ENCODE results near the gene DOK4. TPM values are rescaled to one million over a fixed set of nuclear protein-coding genes. Genes with fewer than 3 reads are reported as not detected.

Gene DOK4
- total RNA-seq, 1 experiment from 2014 or later: 13.1 TPM

DNA sequence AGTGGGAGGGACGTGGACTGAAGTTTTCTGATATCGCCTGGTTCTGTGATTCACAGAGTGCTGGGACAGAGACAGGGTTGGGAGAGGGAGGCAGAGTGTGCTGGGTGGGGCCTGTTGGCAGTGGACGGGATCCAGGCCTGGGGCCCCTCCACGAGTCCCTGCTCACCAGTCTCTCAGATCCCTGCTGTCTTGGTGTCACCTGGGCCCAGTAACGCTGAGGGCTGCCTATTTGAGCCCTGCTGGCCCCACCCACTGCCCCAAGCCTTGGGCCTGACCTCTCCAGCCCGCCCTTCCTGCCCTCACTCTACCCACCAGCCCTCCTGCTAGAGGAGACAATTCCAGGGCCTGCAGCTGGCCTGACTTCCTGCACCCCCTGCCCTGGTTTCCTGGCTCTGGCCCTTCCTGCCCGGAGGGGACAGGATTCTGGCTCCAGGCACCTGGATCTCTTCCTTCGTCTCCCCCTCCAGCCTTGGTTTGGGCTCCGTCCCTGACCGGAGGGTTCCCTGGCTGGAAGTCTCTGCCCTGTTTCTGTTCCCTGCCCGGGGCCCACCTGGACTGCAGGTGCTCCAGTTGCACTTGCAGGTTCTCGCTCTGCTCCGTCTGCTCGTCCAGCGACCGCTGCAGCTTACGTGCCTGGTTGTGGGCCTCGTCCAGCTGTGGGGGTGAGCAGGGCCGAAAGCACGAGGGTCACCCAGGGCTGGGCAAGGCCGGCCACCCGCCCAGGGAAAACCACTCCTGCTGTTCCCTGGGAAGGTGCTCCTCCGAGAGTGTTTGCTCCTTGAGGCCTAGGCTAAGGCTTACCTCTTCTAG is 28.7 kb upstream of the DOK4 start:
- H3K18ac ChIP-seq (ENCODE audit: insufficient read length, low read depth, low read length): no peak overlapping the region
- peak; percentile 72 for DNase-seq
- H4K20me1 ChIP-seq (ENCODE audit: control insufficient read depth, insufficient read depth, insufficient read length): no peaks in the 10 kb centered on the region
- H3K27ac Mint-ChIP-seq: no peak overlapping the region; a peak in 1 of 7 replicates
- no peak overlapping the region for H3K27ac ChIP-seq (ENCODE audit: insufficient read length, low read depth, low read length)
- peaks cover 2% of the 10 kb centered on the region; the same call in 1 of the 2 replicates for H3K27me3 Mint-ChIP-seq (ENCODE audit: low read depth)
- no peaks in the 10 kb centered on the region for H3K79me1 ChIP-seq (ENCODE audit: insufficient read depth, low read depth, low read length, poor library complexity, severe bottlenecking)
- 0 out of 4 replicates have a peak, but pooled peaks cover 0 to 3% of the 10 kb centered on the region in 2 experiments for H3K4me1 Mint-ChIP-seq
- no peak overlapping the region for H4K5ac ChIP-seq (ENCODE audit: insufficient read length, low read depth, low read length)
- H3K4me1 ChIP-seq (ENCODE audit: insufficient read depth, low read length): no peaks in the 10 kb centered on the region
- no peak overlapping the region for H2BK12ac ChIP-seq (ENCODE audit: insufficient read length, low read depth, low read length)
- no peak overlapping the region for H3K9ac ChIP-seq (ENCODE audit: extremely low read depth, insufficient read length, low read length)
- H3K56ac ChIP-seq (ENCODE audit: insufficient read length, low read depth, low read length): no peak overlapping the region
- H2AK5ac ChIP-seq (ENCODE audit: insufficient read length, low read length): no peak overlapping the region
- no peak overlapping the region for H2AFZ ChIP-seq (ENCODE audit: low read length)
- H3K9me3 Mint-ChIP-seq: peaks cover 0 to 2% of the 10 kb centered on the region in 2 experiments; a peak in 1 of 5 replicates
- no peak overlapping the region for H2BK5ac ChIP-seq (ENCODE audit: insufficient read length, low read length)
- no peaks in the 10 kb centered on the region for H3K79me2 ChIP-seq (ENCODE audit: insufficient read depth, low read length)
- no peak overlapping the region for H2BK15ac ChIP-seq (ENCODE audit: low read depth, low read length)
- H2BK120ac ChIP-seq (ENCODE audit: low read depth, low read length, poor library complexity, severe bottlenecking): no peak overlapping the region
- H4K91ac ChIP-seq (ENCODE audit: insufficient read length, low read depth, low read length): no peak overlapping the region
- H2BK20ac ChIP-seq (ENCODE audit: low read depth, low read length, poor library complexity, severe bottlenecking): no peak overlapping the region
- H3K9me3 ChIP-seq (ENCODE audit: control insufficient read depth, low read depth, low read length): no peaks in the 10 kb centered on the region
- no peak overlapping the region for H3T11ph ChIP-seq (ENCODE audit: low read length)
- H3K14ac ChIP-seq (ENCODE audit: insufficient read depth, low read length): no peak overlapping the region; the same call in 1 of the 2 replicates
- H3K23ac ChIP-seq (ENCODE audit: insufficient read length, low read depth, low read length): no peak overlapping the region
- no peaks in the 10 kb centered on the region for H3K27me3 ChIP-seq (ENCODE audit: insufficient read depth, low read length)
- H4K8ac ChIP-seq (replicated peaks; ENCODE audit: insufficient read length, low read depth, low read length): no peak overlapping the region
- H3K36me3 Mint-ChIP-seq (ENCODE audit: insufficient read depth in 1 of 3, low read depth in 3 of 3): peaks cover 2 to 7% (median 2%) of the 10 kb centered on the region in 3 experiments; a peak in 4 of 7 replicates
- H3K4ac ChIP-seq (ENCODE audit: low read depth, low read length): no peak overlapping the region
- no peak overlapping the region for H3K4me3 Mint-ChIP-seq
- no CpG with 5 or more reads among the region's 23 CpGs for WGBS (ENCODE audit: extremely low coverage, insufficient read length, low lambda C conversion rate)
- no peak overlapping the region for H3K4me2 ChIP-seq (ENCODE audit: insufficient read depth, insufficient read length, low read length)
- TF ChIP-seq, protein P1, sequence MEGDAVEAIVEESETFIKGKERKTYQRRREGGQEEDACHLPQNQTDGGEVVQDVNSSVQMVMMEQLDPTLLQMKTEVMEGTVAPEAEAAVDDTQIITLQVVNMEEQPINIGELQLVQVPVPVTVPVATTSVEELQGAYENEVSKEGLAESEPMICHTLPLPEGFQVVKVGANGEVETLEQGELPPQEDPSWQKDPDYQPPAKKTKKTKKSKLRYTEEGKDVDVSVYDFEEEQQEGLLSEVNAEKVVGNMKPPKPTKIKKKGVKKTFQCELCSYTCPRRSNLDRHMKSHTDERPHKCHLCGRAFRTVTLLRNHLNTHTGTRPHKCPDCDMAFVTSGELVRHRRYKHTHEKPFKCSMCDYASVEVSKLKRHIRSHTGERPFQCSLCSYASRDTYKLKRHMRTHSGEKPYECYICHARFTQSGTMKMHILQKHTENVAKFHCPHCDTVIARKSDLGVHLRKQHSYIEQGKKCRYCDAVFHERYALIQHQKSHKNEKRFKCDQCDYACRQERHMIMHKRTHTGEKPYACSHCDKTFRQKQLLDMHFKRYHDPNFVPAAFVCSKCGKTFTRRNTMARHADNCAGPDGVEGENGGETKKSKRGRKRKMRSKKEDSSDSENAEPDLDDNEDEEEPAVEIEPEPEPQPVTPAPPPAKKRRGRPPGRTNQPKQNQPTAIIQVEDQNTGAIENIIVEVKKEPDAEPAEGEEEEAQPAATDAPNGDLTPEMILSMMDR (conservative IDR thresholded peaks at IDR 0.05): no peak
- no peaks in the 10 kb centered on the region for H3K23me2 ChIP-seq (ENCODE audit: insufficient read length, low read depth, low read length, poor library complexity, severe bottlenecking)

All from H9 (cell line).